Peyer's patch (tissue), 4 donors: ENCODE measurements around the gene ENTPD6.

ENCODE experiments used
- POLR2A ChIP-seq, 2 donors: fragments of 450-650 bp; IDR thresholded peaks; one replicate each; pipeline ENCODE4 v1.5.1; 2017; ENCODE audit warnings: antibody characterized with exemption in 2 of 2, mild to moderate bottlenecking in 2 of 2, moderate library complexity in 2 of 2
- TF ChIP-seq, protein P1 (sequence below), 6 experiments: fragments of 450-650 bp in 4 of 6; fragments of 200-600 bp in 2 of 6; sonication (generic) in 1 of 6; IDR thresholded peaks; one replicate each; pipeline ENCODE4 v1.5.1; 2017 to 2019; ENCODE audit warnings: antibody characterized with exemption in 6 of 6, mild to moderate bottlenecking in 3 of 6, moderate library complexity in 1 of 6

DNA sequence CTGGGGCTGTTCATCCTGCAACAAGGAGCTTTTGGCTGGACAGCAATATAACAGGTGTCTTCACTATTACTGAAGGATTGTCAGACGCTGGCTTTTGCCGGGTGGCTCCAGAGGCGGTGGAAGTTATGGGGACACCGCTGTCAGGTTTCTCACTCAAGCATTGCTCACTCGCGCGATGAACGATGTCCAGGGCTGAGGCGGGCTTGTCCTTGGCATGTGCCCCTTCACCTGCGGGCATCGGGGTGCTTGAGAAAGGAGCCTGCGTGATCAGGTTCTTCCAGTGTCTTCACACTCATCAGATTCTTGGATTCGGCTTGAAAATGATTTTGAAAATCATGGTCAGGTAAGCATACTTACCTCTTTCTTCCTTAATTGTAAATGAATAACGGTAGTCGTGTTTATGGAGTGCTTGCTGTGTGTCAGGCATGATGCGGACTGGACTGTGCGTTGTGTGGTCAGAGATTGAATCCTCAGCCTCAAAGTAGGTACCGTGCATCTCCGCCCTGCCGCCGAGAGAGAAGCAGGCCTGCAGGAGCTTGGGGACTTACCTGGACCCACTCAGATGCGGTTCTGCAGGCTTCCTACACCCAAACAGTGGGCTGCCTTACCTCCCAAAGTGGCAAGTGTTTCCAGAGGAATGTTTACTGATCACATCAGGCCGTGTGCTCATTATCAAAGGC, 34.1 kb downstream of the ENTPD6 start:
- no peak for TF ChIP-seq POLR2A (IDR thresholded peaks at IDR 0.05)
- TF ChIP-seq, protein P1, sequence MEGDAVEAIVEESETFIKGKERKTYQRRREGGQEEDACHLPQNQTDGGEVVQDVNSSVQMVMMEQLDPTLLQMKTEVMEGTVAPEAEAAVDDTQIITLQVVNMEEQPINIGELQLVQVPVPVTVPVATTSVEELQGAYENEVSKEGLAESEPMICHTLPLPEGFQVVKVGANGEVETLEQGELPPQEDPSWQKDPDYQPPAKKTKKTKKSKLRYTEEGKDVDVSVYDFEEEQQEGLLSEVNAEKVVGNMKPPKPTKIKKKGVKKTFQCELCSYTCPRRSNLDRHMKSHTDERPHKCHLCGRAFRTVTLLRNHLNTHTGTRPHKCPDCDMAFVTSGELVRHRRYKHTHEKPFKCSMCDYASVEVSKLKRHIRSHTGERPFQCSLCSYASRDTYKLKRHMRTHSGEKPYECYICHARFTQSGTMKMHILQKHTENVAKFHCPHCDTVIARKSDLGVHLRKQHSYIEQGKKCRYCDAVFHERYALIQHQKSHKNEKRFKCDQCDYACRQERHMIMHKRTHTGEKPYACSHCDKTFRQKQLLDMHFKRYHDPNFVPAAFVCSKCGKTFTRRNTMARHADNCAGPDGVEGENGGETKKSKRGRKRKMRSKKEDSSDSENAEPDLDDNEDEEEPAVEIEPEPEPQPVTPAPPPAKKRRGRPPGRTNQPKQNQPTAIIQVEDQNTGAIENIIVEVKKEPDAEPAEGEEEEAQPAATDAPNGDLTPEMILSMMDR (IDR thresholded peaks at IDR 0.05): no peak
